Stimulated activated CD8-positive, alpha-beta memory T cell treated with anti-CD3 and anti-CD28 coated beads, Interleukin-2, amount 100 ng/mL, for 48 hours (primary cell): ENCODE data around the gene LIPT2.
A peak's percentile ranks its signal among the peaks of the same experiment; 100 is the strongest.
"Not testable (repeated sequence)": the region's sequence is repeated elsewhere in the genome, so short reads cannot be mapped to it uniquely, and the experiment has no call there.

Source experiments
- DNase-seq, 2 donors: peaks; one replicate each; pipeline ENCODE4 v3.0.0-alpha.2; 2020; ENCODE audit warnings: low read depth in 2 of 2

LIPT2 gene

DNA sequence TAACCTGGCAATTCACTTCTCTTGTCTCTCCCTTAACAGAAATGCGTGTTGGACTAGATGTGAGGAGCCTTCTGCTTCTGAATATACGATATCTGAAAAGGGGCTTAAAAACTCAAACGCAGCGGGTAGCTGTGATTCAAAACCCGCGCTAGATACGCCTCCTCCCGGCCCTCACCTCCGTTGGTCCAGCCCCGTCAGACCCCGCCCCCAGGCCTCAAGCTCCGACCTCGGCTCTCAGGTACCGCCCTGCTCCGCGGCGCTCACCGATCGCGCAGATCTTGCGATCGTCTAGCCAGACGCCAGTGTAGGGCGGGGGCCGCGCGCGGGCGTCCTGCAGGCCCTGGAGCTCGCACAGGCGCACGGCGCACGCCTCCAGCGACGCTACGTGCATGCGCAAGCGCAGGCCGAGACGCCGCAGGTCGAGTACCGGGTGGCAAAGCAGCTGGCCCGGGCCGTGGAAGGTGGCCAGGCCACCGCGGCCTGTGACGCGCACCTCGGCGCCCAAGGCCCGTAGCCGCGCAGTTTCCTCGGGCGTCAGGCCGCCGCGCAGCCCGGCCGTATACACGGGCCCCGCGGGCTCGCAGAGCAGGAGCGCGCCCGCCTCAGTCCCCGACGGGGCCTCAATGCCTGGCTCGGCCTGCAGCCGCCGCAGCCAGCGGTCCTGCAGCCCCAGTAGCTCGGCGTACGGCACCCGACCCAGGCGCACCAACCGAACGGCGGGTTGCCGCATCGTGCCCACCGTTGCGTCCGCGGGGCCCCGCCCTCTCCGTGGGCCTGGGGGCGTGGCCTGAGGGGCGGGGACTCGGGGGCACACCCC is at the start of gene LIPT2:
Gene LIPT2, minus strand, starts transcription at position 751 of the 817 bp plus-strand sequence. Its CDS starts 21 bp downstream, at position 730.
- DNase-seq: peak; percentile 96 to 97

DNA sequence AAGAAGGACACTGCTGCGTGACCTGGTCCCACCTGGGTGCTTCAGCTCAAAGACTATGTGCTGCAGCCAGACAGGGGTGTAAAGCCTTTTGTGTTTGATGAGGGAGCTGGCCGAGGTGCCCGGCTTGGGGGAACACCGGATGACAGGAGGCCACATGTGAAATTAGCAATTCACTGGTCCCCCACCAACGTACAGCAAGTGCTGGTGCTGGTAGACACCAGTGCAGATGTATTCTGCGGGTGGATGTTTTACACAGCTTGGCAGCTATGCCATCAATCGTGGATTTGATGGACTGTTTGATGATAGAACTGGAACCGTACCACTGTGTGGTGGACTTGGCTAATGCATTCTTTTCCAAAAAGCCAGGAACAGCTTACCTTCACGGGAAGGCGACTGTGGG is 47.9 kb upstream of the LIPT2 start:
- DNase-seq: no peak

DNA sequence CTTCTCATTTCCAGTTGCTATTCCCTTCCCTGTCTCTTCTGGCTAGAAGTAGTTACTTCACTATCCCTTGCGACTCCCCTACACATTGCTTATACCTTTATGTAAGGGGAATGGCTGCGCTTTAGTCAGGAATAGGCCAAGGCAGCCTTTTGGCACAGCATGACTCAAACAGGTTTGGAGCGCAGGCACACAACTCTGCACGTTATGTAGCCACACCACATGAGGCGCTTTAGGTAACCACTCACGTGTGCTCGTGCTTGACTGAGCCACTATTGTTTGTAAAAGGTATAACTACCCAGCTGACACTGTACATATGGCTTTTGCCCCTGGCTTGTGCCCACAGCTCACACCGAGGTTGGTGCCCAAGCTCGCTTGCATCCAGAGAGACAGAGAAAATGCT is 46.7 kb upstream of the LIPT2 start:
- DNase-seq: no peak

DNA sequence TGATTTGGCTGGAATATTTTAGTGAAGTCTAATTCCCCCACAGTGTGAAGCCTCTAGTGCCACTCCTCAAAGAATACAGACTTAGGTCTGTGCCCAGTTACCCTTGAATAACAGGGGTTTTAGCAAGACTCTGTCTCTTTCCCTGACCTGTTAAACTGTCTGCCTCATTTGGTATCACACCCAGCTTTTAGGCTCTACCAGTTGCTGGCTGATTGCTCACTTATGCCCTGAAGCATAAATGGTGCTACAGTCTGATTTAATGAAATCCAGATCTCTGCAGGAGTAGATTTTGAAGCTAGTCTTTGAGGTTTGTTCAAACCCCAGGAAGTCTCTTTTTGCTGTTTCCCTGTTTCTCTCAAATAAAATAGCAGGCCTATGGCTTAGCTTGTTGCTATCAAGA is 45.2 kb upstream of the LIPT2 start:
- no peak for DNase-seq

DNA sequence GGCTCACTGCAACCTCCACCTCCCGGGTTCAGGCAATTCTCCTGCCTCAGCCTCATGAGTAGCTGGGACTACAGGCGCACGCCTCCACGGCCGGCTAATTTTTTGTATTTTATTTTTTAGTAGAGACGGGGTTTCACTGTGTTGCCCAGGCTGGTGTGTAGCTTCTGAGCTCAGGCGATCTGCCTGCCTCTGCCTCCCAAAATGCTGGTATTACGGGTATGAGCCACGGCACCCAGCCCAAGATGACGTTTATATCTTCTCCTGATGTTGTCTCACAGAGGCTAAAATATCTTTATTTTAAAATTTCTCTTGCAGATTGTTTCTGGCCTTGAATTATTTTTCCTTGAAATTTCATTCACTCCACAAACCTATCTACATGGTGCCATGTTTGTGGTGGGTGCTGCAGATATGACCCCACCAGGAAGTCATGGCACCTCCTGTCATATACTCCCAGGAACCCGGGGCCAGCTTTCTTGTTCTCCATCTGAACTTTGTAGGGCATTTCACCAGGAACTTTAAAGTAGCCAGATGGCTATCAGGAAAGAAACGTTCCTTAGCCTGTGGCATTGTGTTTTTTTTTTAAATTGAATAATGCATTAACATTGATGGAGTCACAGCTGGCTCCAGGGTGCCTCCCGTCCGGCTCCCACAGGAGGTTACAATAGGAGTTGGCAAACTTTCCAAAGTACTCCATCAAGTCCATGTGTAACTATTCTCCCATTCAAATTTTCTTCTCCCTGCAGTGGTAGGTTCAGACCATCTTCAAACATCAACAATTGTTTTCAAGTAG is 42.0 kb upstream of the LIPT2 start:
- no peak for DNase-seq

DNA sequence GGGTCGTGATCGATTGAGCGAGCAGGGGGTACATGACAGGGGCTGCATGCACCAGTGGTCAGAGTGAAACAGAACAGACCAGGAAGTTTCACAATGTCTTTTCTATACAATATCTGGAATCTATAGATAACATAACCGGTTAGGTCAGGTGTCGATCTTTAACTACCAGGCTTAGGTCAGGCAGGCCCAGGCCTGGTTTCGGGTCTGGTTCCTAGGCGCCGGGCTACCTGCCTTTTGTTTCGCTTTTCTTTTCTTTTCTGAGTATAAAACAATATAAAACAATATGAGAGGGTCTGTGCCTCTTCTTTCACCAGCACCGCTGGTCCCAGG is 41.4 kb upstream of the LIPT2 start:
- not testable (repeated sequence) for DNase-seq

DNA sequence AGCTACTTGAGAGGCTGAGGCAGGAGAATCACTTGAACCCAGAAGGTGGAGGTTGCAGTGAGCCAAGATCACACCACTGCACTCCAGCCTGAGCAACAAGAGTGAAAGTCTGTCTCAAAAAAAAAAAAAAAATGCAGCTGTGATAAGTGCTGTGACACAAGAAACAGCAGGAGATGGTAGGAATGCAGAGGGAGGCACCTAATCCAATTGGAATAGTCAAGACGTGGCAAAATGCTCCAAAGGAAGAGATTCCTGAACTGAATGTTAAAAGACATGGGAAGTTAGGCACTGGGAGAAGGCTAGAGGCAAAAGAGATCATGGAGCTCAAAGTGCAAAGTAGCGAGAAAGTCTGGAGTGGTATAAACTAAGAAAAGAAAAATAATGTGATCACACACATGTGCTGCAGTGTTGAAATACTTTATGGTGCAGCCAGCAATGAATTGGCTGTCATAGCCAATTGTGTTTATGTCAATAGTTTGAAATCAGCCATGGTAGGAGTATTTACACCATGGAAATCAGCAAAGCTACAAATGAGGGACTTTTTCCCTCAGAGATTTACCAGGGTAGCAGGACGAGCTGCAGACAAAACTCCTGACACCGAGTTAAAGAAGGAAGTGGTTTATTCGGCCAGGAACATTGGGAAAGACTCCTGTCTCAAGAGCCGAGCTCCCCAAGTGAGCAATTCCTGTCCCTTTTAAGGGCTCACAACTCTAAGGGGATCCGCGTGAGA is 40.9 kb upstream of the LIPT2 start:
- no peak for DNase-seq

DNA sequence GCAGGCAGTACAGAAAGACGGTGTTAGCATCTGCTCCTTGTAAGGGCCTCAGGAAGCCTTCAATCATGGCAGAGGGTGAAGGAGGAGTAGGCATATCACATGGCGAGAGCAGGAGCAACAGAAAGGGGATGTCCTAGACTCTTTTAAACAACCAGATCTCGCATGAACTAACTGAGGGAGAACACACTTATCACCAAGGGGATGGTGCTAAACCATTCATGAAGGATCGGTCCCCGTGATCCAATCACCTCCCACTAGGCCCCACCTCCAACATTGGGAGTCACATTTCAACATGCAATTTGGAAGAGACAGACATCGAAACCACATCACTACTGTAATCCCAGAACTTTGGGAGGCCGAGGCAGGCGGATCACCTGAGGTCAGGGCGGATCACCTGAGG is 39.9 kb upstream of the LIPT2 start:
- no peak for DNase-seq

DNA sequence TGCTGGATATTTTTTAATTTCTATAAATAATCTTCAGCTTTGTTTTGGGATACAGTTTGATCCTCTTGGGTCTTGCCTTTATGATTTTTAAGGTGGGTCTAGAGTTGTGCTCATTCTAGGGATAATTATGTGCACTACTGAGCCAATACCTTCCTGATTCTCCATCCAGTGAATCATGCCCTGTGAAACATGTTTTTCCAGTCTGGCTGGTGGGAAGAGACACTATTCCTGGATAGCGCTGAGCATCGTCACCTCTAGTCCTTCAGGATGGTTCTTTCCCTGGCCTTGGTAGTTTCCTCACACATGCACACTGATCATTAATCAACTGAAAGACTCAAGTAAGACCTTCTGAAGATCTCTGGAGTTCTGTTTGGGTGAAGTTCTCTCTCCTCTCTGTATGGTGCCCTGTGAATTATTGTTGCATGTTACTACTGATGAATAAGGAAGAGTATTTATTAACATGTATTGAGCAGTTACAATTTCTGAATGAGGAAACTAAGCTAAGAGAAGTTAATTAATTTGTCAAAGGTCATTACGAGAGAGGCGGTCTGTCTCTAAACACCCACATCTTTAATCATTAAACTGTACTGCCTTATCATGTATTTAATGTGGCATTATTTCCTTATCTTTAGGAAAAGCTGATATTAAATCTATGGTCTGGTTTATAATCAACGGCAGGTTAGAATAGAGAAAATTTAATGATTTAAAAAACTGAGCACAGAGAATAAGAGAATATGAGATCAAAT is 39.1 kb upstream of the LIPT2 start:
- DNase-seq: no peak

DNA sequence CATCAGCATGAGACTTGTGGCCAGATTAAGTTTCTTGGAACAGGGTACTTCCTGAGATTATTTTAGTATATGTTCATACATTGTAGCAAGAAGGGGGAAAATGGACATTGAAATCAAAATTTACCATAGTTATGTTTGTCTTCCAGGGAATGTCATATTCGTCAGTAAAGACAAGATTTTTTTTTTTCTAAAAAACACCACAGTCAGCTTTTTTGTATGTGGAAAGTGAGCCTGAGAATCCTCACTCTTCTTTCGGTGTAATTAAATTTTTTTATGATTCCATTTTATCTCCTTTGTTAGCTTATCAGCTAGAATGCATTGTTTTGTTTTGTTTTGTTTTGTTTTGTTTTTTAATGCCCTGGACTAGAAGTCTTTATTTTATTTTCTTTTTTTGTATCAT is 31.5 kb upstream of the LIPT2 start:
- no peak for DNase-seq

DNA sequence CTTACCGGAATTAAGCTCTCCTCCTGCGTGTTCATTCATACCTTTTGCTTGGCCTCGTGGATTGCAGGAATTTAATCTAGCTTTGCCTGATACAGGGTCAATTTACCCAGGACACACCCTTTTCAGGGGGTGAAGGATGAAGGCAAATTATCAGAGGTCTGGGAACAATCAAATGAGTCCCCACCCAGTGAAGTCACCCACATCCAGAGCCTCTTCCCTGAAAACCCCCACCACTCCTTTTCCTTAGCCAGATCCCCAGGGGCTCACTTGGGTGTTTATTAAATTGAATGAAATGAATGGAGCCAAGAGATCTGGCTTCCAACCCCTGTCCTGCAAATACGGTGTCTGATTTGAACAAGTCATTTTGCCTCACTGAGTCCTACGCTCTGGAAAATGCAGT is 31.0 kb upstream of the LIPT2 start:
- no peak for DNase-seq

DNA sequence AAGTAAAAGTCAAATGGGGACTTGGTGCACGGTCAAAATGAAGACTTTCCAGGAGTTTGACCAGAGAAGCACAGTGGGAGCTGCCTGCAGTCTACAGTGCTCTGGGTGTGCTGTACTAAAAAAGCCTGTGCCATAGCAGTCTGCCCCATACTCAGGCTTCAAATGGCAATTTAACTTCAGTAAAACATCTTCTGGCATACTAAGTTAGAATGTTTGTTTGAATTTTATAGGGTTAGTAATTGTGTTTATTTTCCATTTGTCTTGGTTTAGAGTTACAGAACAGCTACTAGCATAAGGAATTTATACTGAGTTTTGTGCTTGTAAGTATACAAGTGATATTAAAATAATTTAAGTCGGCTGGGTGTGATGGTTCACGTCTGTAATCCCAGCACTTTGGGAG is 29.3 kb upstream of the LIPT2 start:
- no peak for DNase-seq

DNA sequence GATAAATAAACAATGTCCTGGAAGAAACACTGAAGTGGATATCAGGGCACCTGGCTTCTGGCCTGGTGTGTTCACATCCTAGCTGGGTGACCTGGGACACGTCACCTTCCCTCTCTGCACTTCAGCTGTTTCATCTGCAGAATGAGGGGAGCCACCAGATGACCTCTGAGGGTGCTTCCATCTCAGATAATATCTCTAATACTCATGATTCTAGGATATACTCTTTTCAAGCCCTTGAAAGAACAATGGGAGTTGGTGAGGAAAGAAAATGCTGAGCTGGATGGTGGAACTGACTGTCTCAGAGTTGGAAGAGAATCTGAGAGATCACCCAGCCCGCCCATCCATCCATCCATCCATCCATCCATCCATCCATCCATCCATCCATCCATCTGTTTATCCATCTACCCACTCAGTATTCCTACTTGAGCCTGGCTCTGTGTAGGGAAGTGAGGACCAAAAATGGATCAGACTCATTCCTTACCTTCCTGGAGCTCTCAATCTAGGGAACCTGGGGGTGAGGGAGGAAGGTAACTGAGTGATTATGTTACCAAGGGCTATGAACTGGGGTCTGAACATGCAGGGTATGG is 28.2 kb upstream of the LIPT2 start:
- no peak for DNase-seq

DNA sequence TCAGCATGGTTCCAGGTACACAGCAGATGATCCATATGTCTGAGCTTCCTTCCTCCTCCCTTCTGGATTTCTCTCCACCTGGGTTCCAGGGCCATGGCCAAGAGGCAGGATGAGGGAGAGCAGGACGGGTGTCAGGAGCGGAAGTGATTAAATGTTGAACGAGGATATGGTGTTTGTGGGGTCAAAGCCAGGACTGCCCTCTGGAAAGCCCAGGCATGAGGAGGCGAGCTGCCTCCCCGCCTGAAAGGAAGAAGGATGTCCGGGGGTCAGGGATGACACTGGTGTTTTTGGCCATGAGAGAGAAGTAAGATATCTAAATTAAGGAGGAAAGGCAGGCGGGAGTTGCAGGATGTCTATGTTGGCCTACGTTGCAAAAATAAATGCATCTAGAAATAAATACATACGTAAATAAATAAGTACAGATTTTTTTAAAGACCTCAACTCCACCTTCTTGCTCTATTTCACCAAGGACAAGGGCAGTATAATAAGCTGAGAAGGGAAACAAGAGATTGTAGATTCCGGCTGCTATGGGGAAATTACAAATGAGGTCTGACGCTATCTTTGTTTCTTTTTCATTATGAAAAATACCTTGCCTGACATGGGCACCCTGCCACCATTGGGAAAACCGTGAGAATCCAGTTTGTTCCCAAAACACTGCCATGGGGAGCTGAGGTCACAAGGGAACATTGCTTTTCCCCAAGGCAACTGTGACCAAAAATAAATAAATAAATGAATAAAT is 27.6 kb upstream of the LIPT2 start:
- no peak for DNase-seq

DNA sequence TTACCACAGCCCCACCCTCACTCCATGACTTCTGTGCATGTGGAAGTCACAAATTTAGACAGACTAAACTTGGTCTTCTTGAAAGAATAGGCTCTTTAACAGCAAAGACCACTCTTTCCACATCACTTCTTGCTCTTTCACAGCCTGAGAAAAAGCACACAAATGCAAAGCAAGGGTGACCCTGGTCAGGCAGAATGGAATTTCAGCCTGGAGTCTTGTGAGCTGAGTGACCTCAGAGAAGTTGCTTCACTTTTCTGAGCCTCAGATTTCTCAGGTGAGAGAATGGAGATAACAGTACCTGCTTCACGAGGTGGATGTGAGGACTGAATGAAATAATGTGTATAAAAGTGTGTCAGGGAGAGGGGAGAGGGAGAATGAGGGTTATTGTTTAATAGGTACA is 26.8 kb upstream of the LIPT2 start:
- DNase-seq: no peak

DNA sequence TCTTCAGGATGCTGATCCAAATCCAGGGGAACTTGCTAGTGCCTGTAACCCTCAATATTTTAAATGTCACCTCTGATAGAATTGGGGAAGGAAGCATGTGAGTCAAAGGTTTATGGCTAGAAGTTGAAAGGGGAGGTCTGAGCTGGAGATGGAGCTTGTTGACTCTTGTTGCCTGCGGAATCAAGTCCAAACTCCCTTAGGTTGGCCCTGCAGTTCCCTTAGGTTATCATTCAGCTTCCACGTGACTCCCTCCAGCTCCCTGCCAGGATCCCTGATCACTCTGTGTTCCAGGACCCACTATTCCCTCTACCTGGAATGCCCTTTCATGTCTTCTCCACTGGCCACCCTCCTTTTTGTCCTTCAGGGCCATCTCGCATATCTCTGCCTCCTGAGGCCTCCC is 26.2 kb upstream of the LIPT2 start:
- DNase-seq: no peak

DNA sequence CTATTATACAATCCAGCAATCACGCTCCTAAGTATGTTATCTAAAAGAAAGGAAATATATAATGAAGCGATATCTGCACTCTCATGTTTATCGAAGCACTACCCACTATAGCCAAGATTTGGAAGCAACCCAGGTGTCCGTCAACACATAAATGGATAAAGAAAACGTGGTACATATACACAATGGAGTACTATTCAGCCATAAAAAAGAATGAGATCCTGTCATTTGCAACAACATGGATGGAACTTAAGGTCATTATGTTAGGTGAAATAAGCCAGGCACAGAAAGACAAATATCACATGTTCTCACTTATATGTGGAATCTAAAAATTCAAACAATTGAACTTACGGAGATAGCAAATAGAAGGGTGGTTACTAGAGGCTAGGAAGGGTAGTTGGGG is 24.1 kb upstream of the LIPT2 start:
- DNase-seq: not testable (repeated sequence)

DNA sequence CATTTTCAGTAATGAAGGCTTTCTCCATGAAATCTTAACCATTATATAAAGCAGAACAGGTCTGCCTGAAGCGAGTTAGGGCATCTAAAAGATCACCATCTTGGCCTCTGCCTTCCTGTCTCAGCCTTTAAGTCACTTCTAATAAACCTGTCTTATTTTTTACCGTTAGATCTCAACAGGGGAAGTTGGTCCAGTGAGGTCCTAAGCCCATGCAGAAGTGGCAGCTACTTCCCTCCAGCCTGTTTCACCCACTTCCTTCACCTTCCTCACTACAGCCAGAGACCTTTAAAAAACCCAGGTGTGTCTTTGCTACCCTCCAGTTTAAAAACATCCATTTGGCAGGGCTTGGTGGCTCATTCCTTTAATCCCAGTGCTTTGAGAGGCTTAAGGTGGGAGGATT is 14.1 kb upstream of the LIPT2 start:
- DNase-seq: no peak

DNA sequence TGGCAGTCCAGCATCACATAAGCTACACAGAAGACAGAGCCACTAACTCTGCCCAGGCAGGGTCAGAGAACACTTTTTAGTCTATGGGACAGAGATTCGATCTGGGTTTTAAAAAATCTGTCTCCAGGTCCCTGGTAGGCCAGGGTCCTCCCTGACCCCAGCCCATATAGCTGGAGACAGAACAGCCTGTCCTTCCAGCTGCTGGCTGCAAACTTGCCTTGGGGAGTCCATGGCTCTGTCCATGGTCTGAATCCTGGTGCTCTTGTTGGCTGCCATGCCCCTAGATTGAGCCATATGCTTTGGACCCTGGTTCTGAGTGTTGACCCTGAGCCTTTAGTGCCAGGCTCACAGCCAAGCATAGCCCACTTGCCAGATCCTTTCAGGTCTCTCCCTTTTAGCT is 13.3 kb upstream of the LIPT2 start:
- DNase-seq: no peak

DNA sequence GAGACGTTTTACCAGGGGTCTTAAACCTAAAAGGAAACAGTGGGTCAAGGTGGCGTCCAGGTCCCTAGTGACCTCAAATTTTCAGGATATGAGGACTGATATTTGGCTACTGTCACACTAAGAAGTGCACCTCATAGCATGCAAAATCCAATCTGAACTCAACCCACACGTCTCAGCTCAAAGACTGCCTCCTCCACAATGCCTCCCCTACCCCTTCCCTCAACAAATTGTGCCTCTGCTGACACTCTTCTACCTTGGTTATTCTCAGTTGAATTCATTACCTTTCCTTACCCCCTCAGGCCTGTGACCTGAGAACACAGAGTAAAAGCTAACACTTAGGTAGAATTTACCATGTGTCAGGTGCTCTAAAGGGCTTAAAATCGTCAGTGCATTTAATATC is 12.4 kb upstream of the LIPT2 start:
- no peak for DNase-seq
